ENCODE results near the gene CEBPG.

CEBPG gene

DNA sequence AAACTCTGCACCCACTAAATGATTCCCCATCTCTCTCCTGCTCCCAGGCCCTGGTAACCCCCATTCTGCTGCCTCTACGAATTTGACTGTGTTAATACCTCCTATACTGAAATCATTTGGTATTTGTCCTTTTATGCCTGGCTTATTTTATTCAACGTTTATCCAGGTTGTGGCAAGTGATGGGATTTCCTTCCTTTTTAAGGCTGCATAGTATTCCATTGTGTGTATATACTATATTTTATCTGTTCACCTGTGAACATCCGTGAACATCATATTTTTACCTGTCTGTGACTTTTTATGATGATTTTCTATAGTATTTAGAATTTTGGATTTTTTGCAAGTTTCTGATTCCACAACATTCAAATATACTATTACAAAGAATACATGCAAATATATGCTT lies 13.9 kb upstream of the CEBPG start:
- TF ChIP-seq, protein P1, sequence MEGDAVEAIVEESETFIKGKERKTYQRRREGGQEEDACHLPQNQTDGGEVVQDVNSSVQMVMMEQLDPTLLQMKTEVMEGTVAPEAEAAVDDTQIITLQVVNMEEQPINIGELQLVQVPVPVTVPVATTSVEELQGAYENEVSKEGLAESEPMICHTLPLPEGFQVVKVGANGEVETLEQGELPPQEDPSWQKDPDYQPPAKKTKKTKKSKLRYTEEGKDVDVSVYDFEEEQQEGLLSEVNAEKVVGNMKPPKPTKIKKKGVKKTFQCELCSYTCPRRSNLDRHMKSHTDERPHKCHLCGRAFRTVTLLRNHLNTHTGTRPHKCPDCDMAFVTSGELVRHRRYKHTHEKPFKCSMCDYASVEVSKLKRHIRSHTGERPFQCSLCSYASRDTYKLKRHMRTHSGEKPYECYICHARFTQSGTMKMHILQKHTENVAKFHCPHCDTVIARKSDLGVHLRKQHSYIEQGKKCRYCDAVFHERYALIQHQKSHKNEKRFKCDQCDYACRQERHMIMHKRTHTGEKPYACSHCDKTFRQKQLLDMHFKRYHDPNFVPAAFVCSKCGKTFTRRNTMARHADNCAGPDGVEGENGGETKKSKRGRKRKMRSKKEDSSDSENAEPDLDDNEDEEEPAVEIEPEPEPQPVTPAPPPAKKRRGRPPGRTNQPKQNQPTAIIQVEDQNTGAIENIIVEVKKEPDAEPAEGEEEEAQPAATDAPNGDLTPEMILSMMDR (conservative IDR thresholded peaks at IDR 0.05; ENCODE audit: low read depth), result no peak
- ChIA-PET CTCF (no interaction called here), POLR2A (ENCODE audit: low non-redundant PET) (no interaction called here)
- no peak for DNase-seq (ENCODE audit: low spot score)
- no peak overlapping the region for H3K27ac ChIP-seq

DNA sequence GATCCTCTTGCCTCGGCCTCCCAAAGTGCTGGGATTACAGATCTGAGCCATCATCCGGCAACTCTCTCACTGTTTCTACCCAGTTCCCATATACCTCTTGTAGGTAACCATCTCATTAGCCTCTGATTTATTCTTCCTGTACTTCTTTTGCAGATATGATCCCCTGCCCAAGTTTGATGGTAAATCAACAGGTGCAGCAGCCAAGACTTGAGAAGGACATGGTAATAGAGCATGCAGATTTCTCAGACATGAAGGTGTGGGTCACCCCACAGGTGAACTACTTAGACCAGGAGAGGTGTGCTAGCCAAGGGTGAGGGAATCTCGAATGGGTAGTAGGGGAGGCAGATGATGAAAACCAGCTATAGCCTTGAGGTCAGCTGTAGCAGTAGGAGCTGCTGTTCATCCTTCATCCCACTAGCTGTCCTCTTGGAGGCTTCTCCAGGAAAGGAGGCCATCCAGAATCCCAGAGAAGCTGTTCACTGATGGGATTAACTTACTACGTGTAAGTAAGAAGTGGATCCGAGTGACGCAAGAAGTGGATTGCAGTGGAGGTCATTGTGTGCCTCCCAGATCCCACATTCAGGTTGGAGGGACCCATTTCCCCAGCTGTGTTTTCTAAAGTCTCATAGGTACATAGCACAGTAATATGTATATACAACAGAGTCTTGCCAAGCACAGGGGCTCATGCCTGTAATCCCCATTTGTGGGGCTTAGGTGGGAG lies 10.8 kb upstream of the CEBPG start:
- no peak for DNase-seq (ENCODE audit: low spot score)
- TF ChIP-seq, protein P1 (conservative IDR thresholded peaks at IDR 0.05; ENCODE audit: low read depth), result no peak
- CTCF ChIA-PET, result no interaction called here
- POLR2A ChIA-PET (ENCODE audit: low non-redundant PET), result no interaction called here
- H3K27ac ChIP-seq, result no peak overlapping the region

DNA sequence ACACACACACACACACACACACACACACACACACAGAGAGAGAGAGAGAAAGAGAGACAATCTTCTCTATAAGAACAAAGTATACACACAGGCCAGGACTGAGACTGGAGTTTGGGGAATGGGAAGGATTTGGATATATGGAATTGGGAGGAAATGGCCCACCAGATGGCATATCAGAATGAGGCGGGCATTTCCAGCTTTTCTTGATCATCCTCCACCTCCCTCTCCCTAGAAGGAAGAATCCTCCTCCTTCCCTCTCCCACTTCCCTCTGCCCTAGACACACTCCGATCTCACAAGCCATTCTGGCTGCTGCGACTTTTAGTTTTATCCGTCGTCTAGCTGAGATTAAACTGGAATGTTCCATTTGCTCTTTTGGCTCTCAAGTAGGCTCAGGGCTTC lies 10.0 kb upstream of the CEBPG start:
- TF ChIP-seq, protein P1 (conservative IDR thresholded peaks at IDR 0.05; ENCODE audit: low read depth), result no peak
- CTCF ChIA-PET, result no interaction called here
- POLR2A ChIA-PET (ENCODE audit: low non-redundant PET), result no interaction called here
- H3K27ac ChIP-seq, result no peak overlapping the region
- DNase-seq (ENCODE audit: low spot score), result no peak

DNA sequence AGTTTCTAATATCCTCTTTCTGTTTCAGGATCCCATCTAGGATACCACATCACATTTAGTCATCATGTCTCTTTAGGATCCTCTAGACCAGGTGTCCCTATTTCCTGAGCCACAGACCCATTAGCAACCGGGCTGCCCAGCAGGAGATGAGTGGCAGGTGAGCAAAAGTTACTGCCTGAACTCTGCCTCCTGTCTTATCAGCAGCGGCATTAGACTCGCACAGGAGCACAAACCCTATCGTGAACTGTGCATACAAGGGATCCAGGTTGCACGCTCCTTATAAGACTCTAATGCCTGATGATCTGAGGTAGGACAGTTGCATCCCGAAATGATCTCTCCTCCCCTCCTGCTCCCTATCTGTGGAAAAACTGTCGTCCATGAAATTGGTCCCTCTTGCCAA lies 7.8 kb upstream of the CEBPG start:
- DNase-seq (ENCODE audit: low spot score), result no peak
- TF ChIP-seq, protein P1 (conservative IDR thresholded peaks at IDR 0.05; ENCODE audit: low read depth), result no peak
- H3K27ac ChIP-seq, result no peak overlapping the region
- ChIA-PET POLR2A (ENCODE audit: low non-redundant PET) (no interaction called here), CTCF (no interaction called here)

DNA sequence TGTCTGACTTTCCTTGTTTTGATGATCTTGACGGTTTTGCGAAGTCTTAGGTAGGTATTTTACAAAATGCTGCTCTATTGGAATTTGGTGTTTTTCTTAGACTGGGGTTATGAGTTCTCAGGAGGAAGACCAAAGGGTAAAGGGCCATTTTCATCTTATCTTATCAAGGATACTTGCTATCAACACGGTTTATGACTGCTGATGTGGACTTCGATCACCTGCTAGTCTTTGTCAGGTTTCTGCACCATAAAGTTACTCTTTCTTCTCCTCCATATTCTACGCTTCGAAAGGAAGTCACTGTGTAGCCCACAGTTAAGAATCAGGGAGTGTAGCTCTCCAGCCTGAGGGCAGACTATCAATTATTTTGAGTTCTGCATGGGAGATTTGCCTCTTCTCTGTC lies 7.4 kb upstream of the CEBPG start:
- POLR2A ChIA-PET (ENCODE audit: low non-redundant PET), result no interaction called here
- H3K27ac ChIP-seq, result no peak overlapping the region
- CTCF ChIA-PET, result interaction anchor here (0.6 kb wide), 1 partner anchor 16 kb away, joined by 4 read pairs; no protein-coding TSS in a partner anchor
- TF ChIP-seq, protein P1 (conservative IDR thresholded peaks at IDR 0.05; ENCODE audit: low read depth), result no peak
- DNase-seq (ENCODE audit: low spot score), result no peak

DNA sequence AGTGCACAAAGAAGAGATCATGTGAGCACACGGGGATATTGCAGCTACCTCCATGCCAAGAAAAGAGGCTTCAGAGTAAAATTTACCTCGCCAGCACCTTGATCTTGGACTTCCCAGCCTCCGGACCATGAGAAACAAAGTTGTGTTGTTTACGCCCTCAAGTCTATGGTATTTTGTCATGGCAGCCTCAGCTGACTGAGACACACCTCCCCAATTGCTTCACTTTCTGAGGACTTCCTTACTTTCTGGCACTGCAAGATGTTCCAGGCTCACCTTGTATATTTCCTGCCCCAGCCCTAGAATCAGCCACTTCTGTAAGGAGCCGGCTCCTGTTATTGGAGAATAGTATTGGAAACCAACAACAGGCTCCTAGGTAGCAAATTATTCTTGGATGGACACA lies 6.6 kb upstream of the CEBPG start:
- TF ChIP-seq, protein P1 (conservative IDR thresholded peaks at IDR 0.05; ENCODE audit: low read depth), result no peak
- no peak overlapping the region for H3K27ac ChIP-seq
- DNase-seq (ENCODE audit: low spot score), result no peak
- POLR2A ChIA-PET (ENCODE audit: low non-redundant PET), result no interaction called here
- CTCF ChIA-PET, result interaction anchor here (0.6 kb wide), 1 partner anchor 17 kb away, joined by 4 read pairs; no protein-coding TSS in a partner anchor
